GM12878 (cell line): ENCODE data around the gene GNG12. TPM values are rescaled to one million over a fixed set of nuclear protein-coding genes. Genes with fewer than 3 reads are reported as not detected.
A peak's percentile ranks its signal among the peaks of the same experiment; 100 is the strongest.

Source experiments
- BACH1 ChIP-seq: fragments of 450-650 bp; IDR thresholded peaks from 2 replicates; pipeline ENCODE4 v1.6.1; 2017; ENCODE audit warnings: mild to moderate bottlenecking, borderline replicate concordance
- CREM ChIP-seq: IDR thresholded peaks from 2 replicates; pipeline ENCODE4 v1.6.1; 2014; ENCODE audit warnings: antibody characterized with exemption, low read depth
- CTCF ChIP-seq, 3 experiments: IDR thresholded peaks in 2 of 3; conservative IDR thresholded peaks in 1 of 3; 2 replicates each; pipeline ENCODE4 v1.5.1; 2011; ENCODE audit warnings: low read depth in 3 of 3, low read length in 3 of 3, mild to moderate bottlenecking in 3 of 3, control low read depth in 2 of 3, moderate library complexity in 2 of 3, inconsistent platforms in 1 of 3, mixed read lengths in 1 of 3; ENCODE audit not compliant: control insufficient read depth in 2 of 3, insufficient read depth in 1 of 3; ENCODE audit errors: extremely low read depth in 1 of 3
- EZH2 ChIP-seq: IDR thresholded peaks from 2 replicates; pipeline ENCODE4 v1.6.1; 2012; ENCODE audit warnings: low read depth, mild to moderate bottlenecking, control low read depth, inconsistent platforms, low read length, borderline replicate concordance; ENCODE audit not compliant: control insufficient read depth
- HDGF ChIP-seq: fragments of 450-650 bp; IDR thresholded peaks from 2 replicates; pipeline ENCODE4 v1.6.1; 2016; ENCODE audit warnings: antibody characterized with exemption
- HSF1 ChIP-seq: fragments of 150-350 bp; IDR thresholded peaks from 2 replicates; pipeline ENCODE4 v1.6.1; 2014; ENCODE audit warnings: mild to moderate bottlenecking, low read depth, low read length
- MTA2 ChIP-seq: fragments of 450-650 bp; IDR thresholded peaks from 2 replicates; pipeline ENCODE4 v1.6.1; 2016; ENCODE audit warnings: low read depth, mild to moderate bottlenecking, moderate library complexity
- NBN ChIP-seq: fragments of 450-650 bp; IDR thresholded peaks from 2 replicates; pipeline ENCODE4 v1.6.1; 2016
- NR2C1 ChIP-seq: fragments of 450-650 bp; IDR thresholded peaks from 2 replicates; pipeline ENCODE4 v1.6.1; 2017; ENCODE audit warnings: antibody characterized with exemption, mild to moderate bottlenecking, moderate library complexity
- PRDM15 ChIP-seq: fragments of 450-650 bp; formaldehyde crosslinking; IDR thresholded peaks from 2 replicates; pipeline ENCODE4 v1.4.0; 2020; ENCODE audit warnings: mild to moderate bottlenecking, moderate library complexity
- RELA ChIP-seq: fragments of 450-650 bp; IDR thresholded peaks from 2 replicates; pipeline ENCODE4 v1.8.0; 2014; ENCODE audit warnings: borderline replicate concordance; ENCODE audit not compliant: partially characterized antibody
- RELB ChIP-seq: fragments of 450-650 bp; IDR thresholded peaks from 2 replicates; pipeline ENCODE4 v1.6.1; 2017; ENCODE audit warnings: low read depth, mild to moderate bottlenecking, moderate library complexity
- SREBF2 ChIP-seq: IDR thresholded peaks from 2 replicates; pipeline ENCODE4 v1.6.1; 2012; ENCODE audit warnings: mild to moderate bottlenecking, low read length
- TAF1 ChIP-seq: IDR thresholded peaks from 2 replicates; pipeline ENCODE4 v1.6.1; 2011; ENCODE audit warnings: mild to moderate bottlenecking, low read depth, low read length, borderline replicate concordance
- YY1 ChIP-seq: IDR thresholded peaks from 2 replicates; pipeline ENCODE4 v1.6.1; 2011; ENCODE audit warnings: low read depth, mild to moderate bottlenecking, low read length
- polyA plus RNA-seq, 11 experiments: library from polyadenylated mRNA; depleted of rRNA in 4 of 11; unstranded in 6 of 11; stranded (reverse) in 5 of 11; fragments of >200 nt; fragmentation: Nextera tagmentation in 4 of 11; fragmentation: Illumina TruSeq in 1 of 11; extraction: Ambion mirVana in 4 of 11; extraction: Trizol in 1 of 11; gene quantifications; 1 replicate in 1 of 11; 2 replicates in 10 of 11; pipeline versions ENCODE4 v1.2.1 to v1.2.3, GENCODE V29; 2011 to 2016; ENCODE audit warnings: inconsistent platforms in 2 of 11, missing spikeins in 2 of 11, low read depth in 1 of 11
- total RNA-seq, 4 experiments: library from RNA; depleted of rRNA in 3 of 4; stranded (reverse); fragments of >200 nt in 3 of 4; fragmentation: Illumina TruSeq in 1 of 4; extraction: Trizol in 1 of 4; gene quantifications; 2 replicates each; pipeline versions ENCODE4 v1.2.1 to v1.2.3, GENCODE V29; 2013 to 2021
- TF ChIP-seq, protein P1 (sequence below): IDR thresholded peaks from 2 replicates; pipeline ENCODE4 v1.6.1; 2012; ENCODE audit warnings: mild to moderate bottlenecking, low read depth, low read length
- TF ChIP-seq, protein P2 (sequence below): fragments of 450-650 bp; IDR thresholded peaks from 2 replicates; pipeline ENCODE4 v1.6.1; 2017; ENCODE audit warnings: borderline replicate concordance

GNG12 gene
- total and polyA plus RNA-seq, 10 of the 15 experiments (the other 5 are each of a cell fraction or from before 2014, with no cell fraction given): 0.22 to 32.8 (median 0.35) TPM

DNA sequence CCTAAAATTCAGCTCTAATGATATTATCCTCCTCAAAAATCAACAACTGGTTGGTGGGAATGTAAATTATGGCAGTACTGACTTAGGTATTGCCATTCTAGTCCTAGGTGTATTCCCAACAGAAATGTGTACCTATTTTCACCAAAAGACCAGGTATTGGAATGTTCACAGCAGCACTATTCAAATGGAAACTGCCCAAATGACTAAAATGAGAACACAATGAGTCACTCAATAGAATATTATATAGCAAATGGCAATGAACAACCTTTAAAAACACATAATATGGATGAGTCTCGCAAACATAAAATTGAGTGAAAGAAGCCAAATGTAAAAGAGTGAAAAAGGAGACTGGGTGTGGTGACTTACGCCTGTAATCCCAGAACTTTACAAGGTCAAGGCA is 103.4 kb downstream of the GNG12 start (continued):
- TF ChIP-seq, protein P1, sequence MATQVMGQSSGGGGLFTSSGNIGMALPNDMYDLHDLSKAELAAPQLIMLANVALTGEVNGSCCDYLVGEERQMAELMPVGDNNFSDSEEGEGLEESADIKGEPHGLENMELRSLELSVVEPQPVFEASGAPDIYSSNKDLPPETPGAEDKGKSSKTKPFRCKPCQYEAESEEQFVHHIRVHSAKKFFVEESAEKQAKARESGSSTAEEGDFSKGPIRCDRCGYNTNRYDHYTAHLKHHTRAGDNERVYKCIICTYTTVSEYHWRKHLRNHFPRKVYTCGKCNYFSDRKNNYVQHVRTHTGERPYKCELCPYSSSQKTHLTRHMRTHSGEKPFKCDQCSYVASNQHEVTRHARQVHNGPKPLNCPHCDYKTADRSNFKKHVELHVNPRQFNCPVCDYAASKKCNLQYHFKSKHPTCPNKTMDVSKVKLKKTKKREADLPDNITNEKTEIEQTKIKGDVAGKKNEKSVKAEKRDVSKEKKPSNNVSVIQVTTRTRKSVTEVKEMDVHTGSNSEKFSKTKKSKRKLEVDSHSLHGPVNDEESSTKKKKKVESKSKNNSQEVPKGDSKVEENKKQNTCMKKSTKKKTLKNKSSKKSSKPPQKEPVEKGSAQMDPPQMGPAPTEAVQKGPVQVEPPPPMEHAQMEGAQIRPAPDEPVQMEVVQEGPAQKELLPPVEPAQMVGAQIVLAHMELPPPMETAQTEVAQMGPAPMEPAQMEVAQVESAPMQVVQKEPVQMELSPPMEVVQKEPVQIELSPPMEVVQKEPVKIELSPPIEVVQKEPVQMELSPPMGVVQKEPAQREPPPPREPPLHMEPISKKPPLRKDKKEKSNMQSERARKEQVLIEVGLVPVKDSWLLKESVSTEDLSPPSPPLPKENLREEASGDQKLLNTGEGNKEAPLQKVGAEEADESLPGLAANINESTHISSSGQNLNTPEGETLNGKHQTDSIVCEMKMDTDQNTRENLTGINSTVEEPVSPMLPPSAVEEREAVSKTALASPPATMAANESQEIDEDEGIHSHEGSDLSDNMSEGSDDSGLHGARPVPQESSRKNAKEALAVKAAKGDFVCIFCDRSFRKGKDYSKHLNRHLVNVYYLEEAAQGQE: no peak
- TF ChIP-seq SREBF2 (no peak), PRDM15 (CRISPR knock-in tag) (no peak), YY1 (no peak), NR2C1 (no peak), RELB (no peak), HSF1 (no peak), MTA2 (peak; percentile 38; the same call in 1 of the 2 replicates), BACH1 (no peak), CTCF (IDR thresholded peaks at IDR 0.05 in 2 of 3, conservative IDR thresholded peaks at IDR 0.05 in 1 of 3; ENCODE audit: control insufficient read depth in 2 of 3, extremely low read depth in 1 of 3, insufficient read depth in 1 of 3, low read depth in 3 of 3, low read length in 3 of 3) (no peak), CREM (no peak), EZH2 (no peak), HDGF (no peak), NBN (no peak), RELA (no peak), TAF1 (no peak)
- TF ChIP-seq, protein P2, sequence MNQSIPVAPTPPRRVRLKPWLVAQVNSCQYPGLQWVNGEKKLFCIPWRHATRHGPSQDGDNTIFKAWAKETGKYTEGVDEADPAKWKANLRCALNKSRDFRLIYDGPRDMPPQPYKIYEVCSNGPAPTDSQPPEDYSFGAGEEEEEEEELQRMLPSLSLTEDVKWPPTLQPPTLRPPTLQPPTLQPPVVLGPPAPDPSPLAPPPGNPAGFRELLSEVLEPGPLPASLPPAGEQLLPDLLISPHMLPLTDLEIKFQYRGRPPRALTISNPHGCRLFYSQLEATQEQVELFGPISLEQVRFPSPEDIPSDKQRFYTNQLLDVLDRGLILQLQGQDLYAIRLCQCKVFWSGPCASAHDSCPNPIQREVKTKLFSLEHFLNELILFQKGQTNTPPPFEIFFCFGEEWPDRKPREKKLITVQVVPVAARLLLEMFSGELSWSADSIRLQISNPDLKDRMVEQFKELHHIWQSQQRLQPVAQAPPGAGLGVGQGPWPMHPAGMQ: no peak
